HG03520 (cell line): Measurements from ENCODE around the gene NAT16.
"Not testable (repeated sequence)": the region's sequence is repeated elsewhere in the genome, so short reads cannot be mapped to it uniquely, and the experiment has no call there.

Source experiments
- ATAC-seq: cut with Tn5 transposase; IDR thresholded peaks from one replicate; pipeline ENCODE4 v1.9.1; 2021; ENCODE audit warnings: mild to moderate bottlenecking, moderate library complexity; ENCODE audit not compliant: unreplicated experiment

Gene NAT16

DNA sequence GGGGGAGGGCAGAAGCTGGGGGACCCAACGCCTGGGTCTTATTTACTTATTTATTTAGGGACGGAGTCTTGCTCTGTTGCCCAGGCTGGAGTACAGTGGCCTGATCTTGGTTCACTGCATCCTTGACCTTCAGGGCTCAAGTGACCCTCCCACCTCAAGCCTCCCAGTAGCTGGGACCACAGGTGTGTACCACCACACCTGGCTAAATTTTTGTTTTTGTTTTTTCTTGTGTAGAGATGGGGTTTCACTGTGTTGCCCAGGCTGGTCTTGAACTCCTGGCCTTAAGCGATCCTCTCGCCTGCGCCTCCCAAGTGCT is 22.5 kb upstream of the NAT16 start:
- no peak for ATAC-seq

DNA sequence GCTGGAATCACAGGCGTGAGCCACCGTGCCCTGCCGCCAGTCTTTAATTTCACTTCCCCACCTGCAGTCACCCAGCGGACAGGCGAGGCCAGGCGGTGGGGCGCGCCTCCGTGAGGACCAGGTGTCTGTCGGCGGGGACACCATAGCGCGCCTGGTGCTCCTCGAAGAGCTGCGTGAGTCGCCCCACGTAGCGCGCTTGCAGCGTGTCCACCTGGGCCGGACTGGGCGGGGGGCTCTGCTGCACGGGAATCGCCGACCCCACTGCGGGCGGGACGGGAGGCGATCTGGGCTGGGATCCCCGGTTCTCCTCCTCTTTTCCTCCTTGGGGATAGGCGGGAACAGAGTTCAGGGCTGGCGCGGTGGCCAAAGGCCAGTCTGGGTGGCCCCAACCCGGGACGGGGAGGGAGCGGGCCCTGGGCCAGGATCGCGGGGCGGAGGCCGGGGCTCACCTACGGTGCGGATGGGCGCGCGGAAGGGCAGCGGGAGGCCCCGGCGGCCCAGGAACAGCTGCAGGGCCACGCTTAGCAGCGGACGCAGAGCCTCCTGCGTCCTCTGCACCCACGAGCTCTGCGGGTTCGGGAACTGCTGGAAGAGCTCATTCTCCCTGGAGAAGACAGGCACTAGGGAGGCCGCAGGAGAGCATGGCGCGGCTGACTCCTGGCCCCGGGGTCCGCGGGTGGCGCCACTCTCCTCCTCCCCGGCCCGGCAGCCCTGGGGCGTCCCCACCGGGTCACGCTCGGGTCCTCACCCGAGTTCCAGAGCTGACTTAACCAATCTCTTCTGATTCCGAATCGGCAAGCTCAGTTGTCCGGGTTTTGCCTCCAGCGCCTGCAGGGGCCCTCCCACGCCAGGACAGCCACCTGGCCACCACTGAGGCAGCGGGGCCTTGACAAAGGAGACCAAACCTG is 21.9 kb upstream of the NAT16 start:
- ATAC-seq, result no peak

DNA sequence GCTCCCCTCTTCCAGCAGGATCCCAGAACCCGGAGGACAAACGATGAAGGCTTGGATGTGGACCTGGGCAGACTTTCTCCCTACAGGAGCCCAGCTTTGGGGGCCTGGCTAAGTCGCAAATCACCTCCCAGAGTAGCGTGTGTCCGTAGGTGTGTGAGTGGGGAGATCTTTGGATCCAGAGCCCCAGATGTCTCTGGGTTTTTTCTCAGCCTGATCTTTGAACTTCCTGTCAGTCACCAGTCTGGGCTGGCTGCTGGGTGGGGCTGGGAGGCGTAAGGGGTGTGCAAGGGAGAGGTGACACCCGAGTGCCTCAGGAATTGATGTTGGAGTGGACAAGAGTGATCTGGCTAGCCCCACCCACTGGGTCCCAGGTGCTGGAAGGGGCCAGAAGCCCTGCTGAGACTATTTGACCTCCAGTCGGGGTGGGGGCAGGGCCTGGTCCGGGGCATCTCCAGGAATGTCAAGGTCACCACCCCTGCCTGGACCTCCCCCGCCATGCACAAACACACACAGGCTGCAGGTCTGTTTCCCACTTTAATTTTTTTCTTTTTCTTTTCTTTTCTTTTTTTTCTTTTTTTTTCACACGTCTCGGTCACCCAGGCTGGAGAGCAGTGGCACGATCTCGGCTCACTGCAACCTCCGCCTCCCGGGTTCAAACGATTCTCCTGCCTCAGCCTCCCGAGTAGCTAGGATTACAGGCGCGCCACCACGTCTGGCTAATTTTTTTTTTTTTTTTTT is 20.9 kb upstream of the NAT16 start, which contains the start of gene MOGAT3:
Gene MOGAT3, minus strand, starts transcription at position 175 of the 738 bp plus-strand sequence. CDS start 182 bp downstream, outside the sequence.
- no peak for ATAC-seq

DNA sequence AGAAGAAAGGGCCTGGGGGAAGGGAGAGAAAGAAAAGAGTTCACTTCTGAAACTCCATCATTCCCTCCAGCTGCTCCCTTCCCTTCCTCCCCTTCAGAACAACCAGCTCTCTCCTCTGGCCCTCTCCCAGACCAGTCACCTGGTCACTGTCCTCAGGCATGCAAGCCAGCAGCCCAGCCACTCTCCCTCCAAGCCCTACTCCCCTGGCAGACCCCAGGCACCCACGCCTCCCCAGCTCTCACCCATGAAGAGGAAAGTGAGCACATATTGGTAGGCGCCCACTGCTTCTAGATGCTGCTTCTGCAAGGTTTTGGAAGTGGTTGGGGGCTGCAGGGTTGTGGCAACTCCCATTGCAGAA is 20.4 kb upstream of the NAT16 start:
- no peak for ATAC-seq

DNA sequence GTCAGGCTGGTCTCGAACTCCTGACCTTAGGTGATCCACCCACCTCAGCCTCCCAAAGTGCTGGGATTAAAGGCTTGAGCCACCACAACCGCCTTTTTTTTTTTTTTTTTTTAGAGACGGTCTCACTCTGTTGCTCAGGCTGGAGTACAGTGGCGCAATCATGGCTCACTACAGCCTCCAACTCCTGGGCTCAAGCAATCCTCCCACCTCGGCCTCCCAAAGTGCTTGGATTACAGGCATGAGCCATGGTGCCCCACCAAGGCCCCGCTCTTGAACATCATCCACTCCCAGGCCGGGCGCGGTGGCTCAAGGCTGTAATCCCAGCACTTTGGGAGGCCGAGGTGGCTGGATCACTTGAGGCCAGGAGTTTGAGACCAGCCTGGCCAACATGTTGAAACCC is 19.4 kb upstream of the NAT16 start:
- ATAC-seq, result not testable (repeated sequence)

DNA sequence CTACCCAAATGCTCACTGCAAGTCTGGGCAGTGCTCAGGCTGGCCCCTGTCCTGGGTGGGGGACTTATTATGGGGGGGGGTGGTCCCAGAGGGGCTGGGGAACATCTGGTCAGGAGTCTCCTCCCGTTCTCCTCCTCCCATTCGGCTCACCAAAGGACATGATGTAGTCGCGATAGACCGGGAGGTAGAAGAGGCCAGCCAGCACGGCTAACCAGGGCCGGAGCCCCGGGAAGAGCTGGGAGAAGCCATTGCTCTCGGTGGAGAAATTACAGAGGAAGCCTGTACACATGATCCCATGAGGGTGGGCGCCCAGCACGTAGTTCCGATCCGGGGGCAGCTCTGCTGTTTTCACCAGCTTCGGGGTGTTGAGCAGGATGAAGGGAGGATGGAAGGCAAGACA is 18.4 kb upstream of the NAT16 start:
- ATAC-seq, result no peak

DNA sequence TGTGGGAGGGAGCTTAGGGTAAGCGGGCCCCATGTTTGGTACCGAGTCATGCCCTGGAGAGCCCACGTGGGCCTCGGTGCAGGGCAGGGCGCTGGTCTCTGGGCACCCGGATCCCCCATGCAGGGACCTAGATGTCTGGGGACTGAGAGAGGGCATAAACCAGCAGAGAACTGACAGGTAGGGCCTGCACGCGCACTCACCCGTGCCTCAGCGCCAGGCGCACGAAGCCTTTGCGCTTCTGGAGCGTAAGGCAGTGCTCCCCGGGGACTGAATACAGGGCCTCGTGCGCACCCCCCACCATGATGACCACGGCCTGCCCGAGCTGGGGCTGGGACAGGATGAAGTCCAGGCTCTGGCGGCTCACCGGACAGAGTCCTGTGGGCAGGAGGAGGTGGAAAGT is 17.9 kb upstream of the NAT16 start:
- ATAC-seq, result no peak

DNA sequence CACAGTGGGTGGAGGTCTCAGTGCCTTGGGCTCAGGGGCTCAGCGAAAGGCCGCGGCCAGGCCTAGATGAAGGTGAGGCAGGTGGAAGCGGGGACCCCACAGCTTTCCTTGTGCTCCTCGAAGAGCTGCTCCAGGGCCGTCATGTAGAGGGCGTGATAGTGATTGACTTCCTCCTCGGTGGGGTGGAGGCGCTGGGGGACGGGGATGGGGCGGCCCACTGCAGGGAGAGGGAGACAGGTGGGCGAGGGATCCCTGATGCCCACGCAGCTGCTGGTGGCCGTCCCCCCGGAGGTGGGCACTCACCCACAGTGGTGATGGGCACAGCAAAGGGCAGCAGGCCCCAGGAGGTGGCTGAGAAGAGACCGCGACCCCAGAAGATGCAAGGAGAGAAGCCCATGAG is 15.8 kb upstream of the NAT16 start:
- no peak for ATAC-seq

DNA sequence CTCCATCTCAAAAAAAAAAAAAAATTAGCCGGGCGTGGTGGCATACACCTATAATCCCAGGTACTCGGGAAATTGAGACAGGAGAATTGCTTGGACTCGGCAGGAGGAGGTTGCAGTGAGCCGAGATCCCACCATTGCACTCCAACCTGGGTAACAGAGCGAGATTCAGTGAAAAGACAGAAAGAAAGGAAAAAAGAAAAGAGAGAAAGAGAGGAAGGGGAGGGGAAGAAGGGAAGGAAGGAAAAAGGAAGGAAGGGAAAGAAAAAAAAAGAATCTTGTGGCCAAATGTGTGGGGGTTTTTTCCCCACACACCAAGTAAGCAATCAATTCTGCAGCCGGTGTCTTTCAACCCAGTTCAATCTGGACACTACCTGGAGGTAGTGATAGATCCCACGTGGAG is 9.0 kb upstream of the NAT16 start:
- ATAC-seq, result no peak

DNA sequence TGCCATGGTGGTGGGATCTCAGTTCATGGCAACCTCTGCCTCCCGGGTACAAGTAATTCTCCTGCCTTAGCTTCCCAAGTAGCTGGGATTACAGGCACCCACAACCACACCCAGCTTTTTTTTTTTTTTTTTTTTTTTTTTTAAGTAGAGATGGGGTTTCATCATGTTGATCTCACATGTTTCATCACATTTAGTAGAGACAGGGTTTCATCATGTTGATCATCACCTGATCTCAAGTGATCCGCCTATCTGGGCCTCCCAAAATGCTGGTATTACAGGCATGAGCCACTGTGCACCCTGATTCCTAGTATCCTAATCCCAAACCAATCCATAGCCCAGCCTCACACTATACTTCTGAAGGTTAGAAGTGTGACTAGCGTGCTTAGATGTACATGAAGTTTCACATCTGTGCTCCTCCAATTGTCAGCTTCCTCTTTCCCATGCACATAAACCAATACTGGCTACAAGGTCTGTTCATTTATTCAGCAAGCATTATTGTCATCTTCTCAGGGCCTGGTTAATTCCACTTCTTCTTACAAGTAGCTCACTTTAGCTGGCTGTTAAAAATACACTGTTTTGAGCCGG is 6.8 kb upstream of the NAT16 start:
- no peak for ATAC-seq

DNA sequence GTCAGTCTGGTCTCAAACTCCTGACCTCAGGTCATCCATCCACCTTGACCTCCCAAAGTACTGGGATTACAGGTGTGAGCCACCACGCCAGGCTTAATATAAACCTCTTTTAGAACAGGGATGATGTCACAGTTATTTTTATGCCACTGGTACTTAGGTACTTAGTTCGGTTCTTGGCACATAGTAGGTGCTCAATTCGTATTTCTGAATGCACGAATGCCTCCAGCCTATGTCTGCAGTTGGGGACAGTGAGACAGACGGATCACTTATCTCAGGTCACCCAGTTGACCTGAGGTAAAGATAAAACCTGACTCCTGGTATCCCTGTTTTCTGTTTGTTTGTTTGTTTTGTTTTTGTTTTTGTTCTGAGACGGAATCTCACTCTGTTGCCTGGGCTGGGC is 6.1 kb upstream of the NAT16 start:
- no peak for ATAC-seq

DNA sequence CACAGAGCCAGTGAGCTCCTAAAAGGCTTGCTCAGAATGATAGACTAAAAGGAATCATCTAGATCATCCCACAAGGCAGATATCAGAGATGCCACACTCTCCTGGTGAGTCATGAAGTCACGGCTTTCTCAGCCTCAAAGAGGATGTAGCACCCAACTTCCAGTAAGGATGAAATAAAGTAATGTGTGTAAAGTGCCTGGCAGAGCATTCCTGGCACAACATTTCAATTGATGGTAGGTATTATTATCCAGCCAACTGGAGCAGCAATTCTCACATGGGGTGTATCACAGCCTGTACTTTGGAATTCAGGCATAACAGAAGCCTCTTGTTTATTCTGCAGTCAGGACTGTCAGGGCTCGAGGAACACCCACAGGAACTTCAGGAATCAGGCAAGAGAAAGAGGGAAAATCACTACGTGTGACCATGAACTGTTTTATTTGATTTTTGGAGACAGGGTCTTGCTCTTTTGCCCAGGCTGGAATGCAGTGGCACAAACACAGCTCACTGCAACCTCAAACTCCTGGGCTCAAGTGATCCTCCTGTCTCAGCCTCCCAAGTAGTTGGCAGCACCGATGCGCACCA is 5.3 kb upstream of the NAT16 start:
- no peak for ATAC-seq

DNA sequence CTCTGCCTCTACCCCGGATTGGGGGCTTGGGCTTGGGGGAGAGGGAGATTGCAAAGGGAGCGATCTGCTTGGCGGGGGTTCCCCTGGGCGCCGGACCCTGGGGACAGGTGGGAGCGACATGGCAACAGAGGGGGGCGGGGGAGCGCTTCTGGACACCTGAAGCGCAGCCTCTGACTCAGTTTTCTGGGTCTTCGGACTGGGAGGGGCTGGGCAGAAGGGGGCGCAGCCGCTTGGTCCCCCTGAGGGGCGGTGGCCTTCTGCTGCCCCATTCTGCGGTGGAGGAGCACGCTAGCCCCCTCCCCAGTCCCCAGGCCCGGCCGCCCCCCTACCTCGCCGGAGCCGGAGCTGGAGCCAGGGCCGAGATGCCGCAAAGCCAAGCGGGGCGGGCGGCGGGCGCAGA is 380 bp downstream of the NAT16 start:
- ATAC-seq, result no peak

DNA sequence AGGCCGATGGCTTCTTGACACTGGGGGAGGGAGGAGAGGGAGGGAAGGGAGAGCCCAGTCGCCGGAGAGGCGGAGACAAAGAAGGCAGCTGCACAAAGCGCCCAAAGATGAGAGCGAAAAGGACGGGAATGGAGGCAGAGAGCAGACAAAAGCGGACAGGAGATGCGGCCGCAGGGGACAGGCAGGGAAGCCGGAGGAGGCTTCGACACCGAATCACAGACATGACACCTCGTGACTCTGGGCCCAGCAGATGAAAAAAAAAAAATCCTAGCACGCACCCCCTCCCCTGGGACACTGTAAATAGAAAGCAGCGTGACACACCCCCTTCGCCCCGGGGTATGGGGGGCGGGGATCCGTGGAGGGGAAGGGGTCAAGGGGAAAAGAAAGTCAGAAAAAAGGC is 976 bp downstream of the NAT16 start:
- ATAC-seq, result no peak

DNA sequence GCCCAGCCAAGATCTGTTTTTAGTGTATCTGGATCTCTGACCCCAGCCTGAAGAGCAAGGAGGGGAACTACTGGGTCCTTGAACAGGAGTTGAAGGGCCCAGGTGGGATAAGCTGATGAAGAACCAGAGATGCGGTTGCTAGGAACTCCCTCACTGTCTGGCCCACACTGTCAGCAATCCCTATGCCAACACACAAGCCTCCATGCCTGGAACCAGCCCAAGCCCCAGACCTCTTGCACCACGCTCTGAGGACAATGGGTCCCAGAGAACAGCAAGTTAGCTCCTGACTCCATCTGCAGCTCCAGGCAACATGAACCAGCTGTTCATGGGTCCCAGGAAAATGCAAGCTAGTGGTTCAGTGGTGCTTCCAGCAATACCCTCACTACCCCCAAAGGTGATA is 2.4 kb downstream of the NAT16 start:
- no peak for ATAC-seq

DNA sequence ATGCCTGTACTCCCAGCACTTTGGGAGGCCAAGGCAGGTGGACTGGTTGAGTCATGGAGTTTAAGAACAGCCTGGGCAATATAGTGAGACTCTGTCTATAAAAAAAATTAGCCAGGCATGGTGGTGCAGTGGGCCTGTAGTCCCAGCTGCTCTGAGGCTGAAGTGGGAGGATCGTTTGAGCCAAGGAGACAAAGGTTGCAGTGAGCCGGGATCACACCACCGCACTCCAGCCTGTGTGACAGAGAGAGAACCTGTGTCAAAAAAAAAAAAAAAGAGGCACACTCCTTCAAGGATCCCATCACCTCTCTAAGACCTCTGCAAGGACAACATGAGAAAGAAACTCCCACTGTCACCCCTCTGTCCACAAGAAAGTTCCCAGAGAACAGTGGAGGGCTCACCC is 4.4 kb downstream of the NAT16 start:
- no peak for ATAC-seq

DNA sequence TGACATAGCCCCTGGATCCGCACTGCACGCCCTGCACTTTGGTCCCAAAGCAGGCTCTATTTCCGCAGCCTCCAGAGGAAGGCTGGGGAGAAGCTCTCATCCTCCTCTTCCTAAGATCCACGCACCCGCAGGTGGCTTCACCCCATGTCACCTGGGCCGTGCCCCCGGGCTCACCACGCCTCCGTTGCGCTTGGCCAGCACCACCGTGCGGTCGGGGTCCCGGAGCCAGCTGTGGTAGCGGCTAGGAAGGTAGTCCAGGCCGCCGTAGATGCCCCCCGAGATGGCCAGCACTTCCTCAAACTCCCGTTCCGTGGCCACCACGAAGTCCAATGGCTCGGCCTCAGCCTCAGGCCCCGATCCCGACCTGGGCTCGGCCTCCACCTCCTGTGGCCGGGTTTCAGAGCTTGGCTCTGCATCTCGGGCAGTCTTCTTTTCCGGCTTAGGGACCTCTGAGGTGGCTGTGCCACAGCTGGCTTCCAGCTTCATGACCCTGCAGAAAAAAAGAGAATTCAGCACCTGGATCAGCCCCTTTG is 5.7 kb downstream of the NAT16 start:
- ATAC-seq, result no peak

DNA sequence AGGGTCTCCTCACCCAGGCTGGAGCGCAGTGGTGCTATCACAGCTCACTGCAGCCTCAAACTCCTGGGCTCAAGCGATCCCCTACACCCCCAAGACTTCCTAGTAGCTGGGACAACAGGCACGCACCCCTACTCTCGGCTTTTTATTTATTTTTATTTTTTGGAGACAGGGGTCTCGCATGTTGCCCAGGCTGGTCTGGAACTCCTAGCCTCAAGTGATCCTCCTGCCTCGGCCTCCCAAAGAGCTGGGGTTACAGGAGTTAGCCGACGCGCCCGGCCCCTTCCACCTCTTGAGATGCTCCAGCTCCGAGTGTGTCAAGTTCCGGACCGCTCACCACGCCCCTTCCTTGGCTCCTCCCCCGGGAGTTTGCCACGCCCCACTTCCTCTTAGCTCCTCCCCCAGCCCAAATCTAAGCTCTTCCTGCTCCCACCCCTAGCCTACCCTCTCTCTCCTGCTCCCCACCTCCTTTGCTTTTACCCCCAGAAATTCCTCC is 6.3 kb downstream of the NAT16 start:
- no peak for ATAC-seq

DNA sequence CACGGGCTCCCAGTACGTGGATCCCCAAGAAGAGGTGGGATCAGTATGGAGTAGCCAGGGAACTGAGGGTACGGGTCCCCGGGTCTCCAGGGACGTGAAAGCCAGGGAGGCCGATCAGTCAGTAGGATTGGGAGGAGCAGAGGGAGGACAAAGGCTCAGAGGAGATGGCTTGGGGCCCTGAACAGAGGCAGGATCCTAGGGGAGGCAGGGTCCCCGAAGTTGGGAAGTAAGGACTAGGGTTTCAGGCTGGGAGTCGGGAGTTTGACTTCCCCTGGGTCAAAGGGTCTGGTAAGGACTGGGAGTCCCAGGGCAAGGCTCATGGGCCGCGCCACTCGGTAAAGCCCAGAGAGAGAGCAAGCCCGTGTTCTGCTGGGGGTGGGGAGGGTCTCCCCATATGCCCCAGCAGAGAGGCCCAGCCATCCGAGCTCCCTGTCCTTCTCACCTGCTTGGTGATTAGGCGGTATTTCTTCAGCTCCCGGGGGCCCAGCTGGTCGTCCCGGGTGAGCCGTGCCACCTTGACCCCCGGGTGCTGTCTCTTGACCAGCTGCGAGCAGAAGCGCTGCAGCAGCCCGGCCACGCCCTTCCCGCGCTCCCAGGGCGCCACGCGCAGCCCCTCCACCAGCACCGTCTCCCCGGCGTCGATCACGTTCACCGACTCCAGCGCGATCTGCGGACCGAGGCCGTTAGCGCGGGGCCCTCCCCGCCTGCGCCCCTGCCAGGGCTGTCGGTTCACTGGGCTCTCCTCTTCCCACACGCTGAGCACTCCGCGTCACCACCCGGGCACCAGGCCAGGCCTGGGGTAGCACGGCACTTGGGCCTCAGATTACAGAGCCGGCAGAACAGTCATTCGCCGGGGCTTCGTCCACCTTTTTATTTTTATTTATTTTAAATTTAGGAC is 7.0 kb downstream of the NAT16 start:
- ATAC-seq, result no peak
